BJ (cell line): ENCODE results near the gene INPP5K. TPM values are rescaled to one million over a fixed set of nuclear protein-coding genes. Genes with fewer than 3 reads are reported as not detected.

Experiments used
- CTCF ChIA-PET: fragments of 350-600 bp; formaldehyde crosslinking; extraction: SDS; loops from one replicate; lab custom pipeline; 2021; ENCODE audit warnings: antibody characterized with exemption, inconsistent platforms; lab: Yijun Ruan, JAX
- POLR2A ChIA-PET: fragments of 300-600 bp; sonication (Branson Sonifier 250); formaldehyde crosslinking; extraction: SDS; loops from one replicate; lab custom pipeline; 2021; ENCODE audit warnings: antibody characterized with exemption; lab: Charles Lee
- DNase-seq: peaks from one replicate; pipeline ENCODE4 v3.0.0-alpha.2; 2011; ENCODE audit warnings: low read depth
- H3K27me3 ChIP-seq: 2 replicates; pipeline ENCODE4 v1.6.0; 2011; ENCODE audit warnings: low read length; ENCODE audit not compliant: control insufficient read depth, insufficient read depth
- H3K36me3 ChIP-seq: 2 replicates; pipeline ENCODE4 v1.5.1; 2011; ENCODE audit warnings: low read length; ENCODE audit not compliant: control insufficient read depth, insufficient read depth
- H3K4me3 ChIP-seq: 2 replicates; pipeline ENCODE4 v1.5.1; 2011; ENCODE audit warnings: low read depth, mild to moderate bottlenecking, control low read depth, low read length
- polyA plus RNA-seq: library from polyadenylated mRNA; depleted of rRNA; stranded (reverse); fragments of >200 nt; gene quantifications from 2 replicates; pipeline ENCODE4 v1.2.3, GENCODE V29; 2011
- TF ChIP-seq, protein P1 (sequence below): IDR thresholded peaks from 2 replicates; pipeline ENCODE4 v1.5.1; 2011; ENCODE audit warnings: low read depth, mild to moderate bottlenecking, control low read depth, inconsistent platforms, low read length, moderate library complexity; ENCODE audit not compliant: insufficient read depth

Gene INPP5K
- polyA plus RNA-seq, 1 experiment, result 45.3 TPM

DNA sequence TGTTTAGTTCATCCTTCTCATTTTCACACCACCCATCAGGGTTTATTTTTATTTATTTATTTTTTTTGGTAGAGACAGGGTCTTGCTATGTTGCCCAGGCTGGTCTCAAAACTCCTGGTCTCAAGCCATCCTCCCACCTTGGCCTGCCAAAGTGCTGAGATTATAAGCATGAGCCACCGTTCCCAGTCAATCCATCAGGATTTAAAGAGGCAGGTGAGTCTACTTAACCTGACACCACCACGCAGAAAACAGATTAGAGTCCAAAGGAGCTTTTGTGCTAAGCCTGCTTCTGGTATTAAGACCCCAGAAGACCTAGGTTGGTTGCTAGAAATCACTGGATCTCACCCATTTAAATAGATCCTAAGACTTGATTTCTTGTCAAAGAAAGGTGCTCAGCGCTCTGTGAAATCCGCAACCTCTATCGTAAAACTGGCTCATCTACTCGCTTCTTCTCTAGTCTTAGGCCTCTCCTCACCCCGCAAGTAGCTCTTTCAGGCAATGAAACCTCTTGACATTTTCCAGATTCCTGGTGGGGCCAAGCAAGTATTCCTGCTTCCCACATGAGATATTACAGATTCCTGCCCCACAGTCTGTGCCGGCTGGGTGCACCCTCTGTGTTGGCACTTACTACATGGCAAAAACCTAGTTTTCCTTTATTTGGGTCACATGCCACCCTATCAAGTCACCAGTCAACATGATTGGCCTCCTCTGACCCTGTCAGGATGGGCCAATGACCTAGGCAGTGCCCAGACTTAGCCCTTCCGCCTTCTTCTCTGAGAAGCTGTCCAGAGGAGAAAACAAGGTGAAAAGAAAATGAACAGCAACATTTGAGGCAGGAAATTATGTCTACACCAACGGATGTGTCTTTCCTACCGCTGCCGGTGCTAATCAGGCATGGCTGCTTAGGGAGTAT is 37.2 kb upstream of the INPP5K start:
- CTCF ChIA-PET, result interaction anchor here (0.9 to 1.3 kb wide), 3 partner anchors 21 to 189 kb away, joined by 3 read pairs; no protein-coding TSS in a partner anchor
- no peak overlapping the region for H3K4me3 ChIP-seq

DNA sequence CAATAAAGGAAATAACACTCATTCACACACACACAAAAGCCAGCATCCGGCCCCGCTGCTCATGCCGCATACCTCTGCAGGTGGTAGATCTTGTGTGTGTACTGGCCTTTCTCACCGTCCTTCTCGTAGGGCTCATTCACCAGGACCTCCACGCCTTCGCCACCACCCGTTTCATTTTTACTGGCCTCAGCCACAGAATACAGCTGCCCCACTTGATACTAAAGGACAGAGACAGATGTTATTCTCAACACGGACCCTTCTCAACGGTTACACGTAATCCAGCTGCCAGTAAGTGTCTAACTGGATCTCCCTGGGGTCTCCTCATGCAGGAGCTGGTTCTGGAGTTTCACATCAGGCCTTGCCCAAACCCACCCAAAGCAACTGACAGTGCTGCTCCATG is 36.5 kb upstream of the INPP5K start:
- Histone ChIP-seq H3K36me3 (peaks cover 23% of the 10 kb centered on the region), H3K27me3 (no peaks in the 10 kb centered on the region), H3K4me3 (no peak overlapping the region)
- CTCF ChIA-PET, result no interaction called here
- POLR2A ChIA-PET, result no interaction called here
- TF ChIP-seq, protein P1, sequence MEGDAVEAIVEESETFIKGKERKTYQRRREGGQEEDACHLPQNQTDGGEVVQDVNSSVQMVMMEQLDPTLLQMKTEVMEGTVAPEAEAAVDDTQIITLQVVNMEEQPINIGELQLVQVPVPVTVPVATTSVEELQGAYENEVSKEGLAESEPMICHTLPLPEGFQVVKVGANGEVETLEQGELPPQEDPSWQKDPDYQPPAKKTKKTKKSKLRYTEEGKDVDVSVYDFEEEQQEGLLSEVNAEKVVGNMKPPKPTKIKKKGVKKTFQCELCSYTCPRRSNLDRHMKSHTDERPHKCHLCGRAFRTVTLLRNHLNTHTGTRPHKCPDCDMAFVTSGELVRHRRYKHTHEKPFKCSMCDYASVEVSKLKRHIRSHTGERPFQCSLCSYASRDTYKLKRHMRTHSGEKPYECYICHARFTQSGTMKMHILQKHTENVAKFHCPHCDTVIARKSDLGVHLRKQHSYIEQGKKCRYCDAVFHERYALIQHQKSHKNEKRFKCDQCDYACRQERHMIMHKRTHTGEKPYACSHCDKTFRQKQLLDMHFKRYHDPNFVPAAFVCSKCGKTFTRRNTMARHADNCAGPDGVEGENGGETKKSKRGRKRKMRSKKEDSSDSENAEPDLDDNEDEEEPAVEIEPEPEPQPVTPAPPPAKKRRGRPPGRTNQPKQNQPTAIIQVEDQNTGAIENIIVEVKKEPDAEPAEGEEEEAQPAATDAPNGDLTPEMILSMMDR, result no peak
- DNase-seq, result no peak

More for the DNA sequence above, 37.2 kb upstream of the INPP5K start:
- Histone ChIP-seq H3K36me3 (peaks cover 19% of the 10 kb centered on the region), H3K27me3 (no peaks in the 10 kb centered on the region)
- no peak for DNase-seq
- TF ChIP-seq, protein P1, result no peak
- POLR2A ChIA-PET, result no interaction called here

DNA sequence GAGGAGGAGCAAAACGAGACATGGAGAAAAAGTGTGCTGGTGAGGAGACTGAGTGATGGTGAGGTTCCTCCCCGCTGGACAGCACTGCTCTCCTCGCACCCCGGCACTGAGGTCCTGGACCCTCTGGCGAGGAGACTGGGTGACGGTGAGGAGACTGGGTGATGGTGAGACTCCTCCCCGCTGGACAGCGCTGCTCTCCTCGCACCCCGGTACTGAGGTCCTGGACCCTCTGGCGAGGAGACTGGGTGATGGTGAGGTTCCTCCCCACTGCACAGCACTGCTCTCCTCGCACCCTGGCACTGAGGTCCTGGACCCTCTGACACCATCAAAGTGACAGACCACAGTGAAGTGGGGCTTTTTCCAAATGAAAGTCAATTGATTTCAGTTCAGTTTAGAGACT is 35.3 kb upstream of the INPP5K start:
- POLR2A ChIA-PET, result no interaction called here
- DNase-seq, result no peak
- H3K4me3 ChIP-seq, result no peak overlapping the region
- H3K36me3 ChIP-seq, result peaks cover 21% of the 10 kb centered on the region
- TF ChIP-seq, protein P1, result no peak
- no peaks in the 10 kb centered on the region for H3K27me3 ChIP-seq
- CTCF ChIA-PET, result interaction anchor here (0.8 kb wide), 1 partner anchor 36 kb away, joined by 3 read pairs; no protein-coding TSS in a partner anchor

DNA sequence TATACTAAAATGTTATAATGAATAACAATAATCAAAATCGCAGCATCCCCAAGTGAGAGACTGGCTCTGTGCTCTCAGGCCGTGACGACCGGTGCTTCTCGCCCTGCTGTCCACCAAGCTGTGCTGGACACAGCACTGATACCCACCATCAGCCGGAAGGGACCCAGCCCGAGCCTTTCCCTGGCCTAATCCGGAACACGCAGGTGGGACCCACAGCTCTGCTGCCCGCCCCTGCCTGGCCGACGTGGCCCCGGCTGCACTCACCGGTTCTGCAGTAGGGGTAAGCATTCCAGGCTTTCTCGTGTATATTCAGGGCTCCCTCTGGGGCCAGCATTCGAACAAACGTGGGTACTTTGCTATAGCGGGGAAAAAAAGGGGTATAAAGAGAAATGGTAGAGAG is 31.6 kb upstream of the INPP5K start:
- ChIA-PET CTCF (interaction anchor here (1.0 to 1.2 kb wide), 3 partner anchors 9 to 32 kb away, joined by 3 to 4 read pairs (median 3); partner anchors contain the start of gene INPP5K), POLR2A (no interaction called here)
- H3K36me3 ChIP-seq, result peaks cover 26% of the 10 kb centered on the region
- TF ChIP-seq, protein P1, result no peak
- no peak for DNase-seq
- H3K4me3 ChIP-seq, result no peak overlapping the region
- no peaks in the 10 kb centered on the region for H3K27me3 ChIP-seq

DNA sequence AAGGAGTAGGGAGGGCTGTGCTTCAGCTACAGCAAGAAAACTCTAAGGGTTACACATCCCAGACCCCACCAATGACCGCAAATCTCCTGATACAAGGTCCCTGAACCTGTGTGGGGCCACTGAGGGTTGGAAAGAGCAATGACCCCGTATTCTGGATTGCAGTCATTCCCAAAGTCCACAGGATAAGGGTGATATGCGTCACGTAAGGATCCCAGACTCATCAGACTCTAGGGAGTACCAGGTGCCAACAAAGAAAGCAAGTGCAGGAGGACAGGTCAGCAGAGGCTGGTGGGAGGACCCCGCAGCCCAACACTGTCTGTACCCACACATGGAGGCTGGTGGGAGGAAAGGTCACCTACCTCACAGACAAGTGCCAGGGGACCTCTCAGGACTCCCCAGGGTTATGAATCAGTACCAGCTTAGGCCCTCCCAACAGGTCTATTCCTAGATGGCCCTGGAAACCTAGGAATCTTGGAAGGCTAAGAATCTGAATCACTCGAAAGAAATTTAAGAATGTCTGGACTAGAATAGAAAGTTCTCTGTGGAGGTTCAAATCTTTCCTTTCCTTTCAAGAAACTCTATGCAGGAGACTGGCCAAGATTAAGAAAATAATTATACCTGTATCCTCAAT is 30.0 kb upstream of the INPP5K start:
- H3K4me3 ChIP-seq, result no peak overlapping the region
- DNase-seq, result no peak
- POLR2A ChIA-PET, result no interaction called here
- peaks cover 26% of the 10 kb centered on the region for H3K36me3 ChIP-seq
- TF ChIP-seq, protein P1, result no peak
- H3K27me3 ChIP-seq, result no peaks in the 10 kb centered on the region
- CTCF ChIA-PET, result no interaction called here
